Measurements from ENCODE around the gene PEAK1.
A peak's percentile ranks its signal among the peaks of the same experiment; 100 is the strongest.

Gene PEAK1

DNA sequence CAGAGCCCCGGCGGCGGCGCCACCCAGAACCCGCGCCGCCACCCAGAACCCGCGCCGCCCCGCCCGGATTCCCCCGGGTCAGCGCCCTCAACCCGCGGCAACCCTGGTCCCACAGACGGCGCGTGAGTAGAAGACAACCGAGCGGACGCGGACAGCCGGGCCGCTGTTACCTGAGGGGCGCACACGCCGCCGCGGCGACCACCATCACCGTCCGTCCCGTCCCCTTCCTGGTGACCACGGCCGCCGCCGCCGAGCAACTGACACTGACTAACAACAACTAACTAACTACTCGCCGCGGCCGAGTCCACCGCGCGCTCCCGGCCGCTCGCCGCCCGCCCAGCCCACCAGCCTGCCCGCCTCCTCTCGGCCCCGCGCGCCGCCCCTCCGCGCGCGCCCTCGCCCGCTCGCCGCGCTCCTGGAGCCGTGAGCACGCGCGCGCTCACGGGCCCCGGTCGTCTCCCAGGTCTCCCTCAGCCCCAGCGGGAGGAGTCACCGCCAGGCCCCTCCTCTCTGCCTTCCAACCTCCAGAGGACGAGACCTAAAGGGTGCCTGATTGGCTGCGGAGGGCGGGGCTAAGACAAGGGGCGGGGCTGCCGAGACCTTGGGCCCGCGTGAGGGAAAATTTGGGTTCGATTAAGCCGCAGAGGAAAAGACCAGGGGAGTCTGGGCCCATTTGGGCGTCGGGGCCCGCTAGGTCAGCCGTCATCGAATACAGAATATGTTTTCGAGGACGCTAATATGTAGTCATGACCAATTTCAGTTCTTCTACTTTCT lies at the start of gene PEAK1:
TSS of gene PEAK1 (minus strand) at position 269 of the 774 bp plus-strand sequence. CDS start 238,178 bp downstream, outside the sequence.
- peak; percentile 99 for DNase-seq (ENCODE audit: low read depth)

GRCh38 chr15:77468896-77469295 lies 49.0 kb upstream of the PEAK1 start:
- DNase-seq (ENCODE audit: low read depth): no peak

DNA sequence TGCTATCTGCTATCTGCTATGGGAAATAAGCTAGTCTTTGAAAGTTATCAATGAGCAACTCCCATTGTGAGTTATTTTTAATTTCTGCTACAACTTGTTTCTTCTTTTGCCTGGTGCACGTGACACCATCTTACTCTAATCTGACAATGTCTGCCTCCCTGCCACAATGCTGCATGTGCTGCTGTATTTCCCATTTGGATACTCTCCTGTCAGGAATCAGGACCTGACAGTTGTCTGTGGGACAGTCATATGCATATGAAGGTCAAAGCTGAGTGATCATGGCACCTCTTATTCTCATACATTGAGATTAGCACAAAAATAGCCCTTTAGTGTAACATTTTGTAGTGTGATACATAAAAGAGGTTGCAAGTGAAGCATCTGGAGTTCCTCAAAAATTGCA lies 46.6 kb upstream of the PEAK1 start:
- DNase-seq (ENCODE audit: low read depth): no peak

GRCh38 chr15:77464129-77464865 lies 44.4 kb upstream of the PEAK1 start:
- DNase-seq (ENCODE audit: low read depth): no peak

DNA sequence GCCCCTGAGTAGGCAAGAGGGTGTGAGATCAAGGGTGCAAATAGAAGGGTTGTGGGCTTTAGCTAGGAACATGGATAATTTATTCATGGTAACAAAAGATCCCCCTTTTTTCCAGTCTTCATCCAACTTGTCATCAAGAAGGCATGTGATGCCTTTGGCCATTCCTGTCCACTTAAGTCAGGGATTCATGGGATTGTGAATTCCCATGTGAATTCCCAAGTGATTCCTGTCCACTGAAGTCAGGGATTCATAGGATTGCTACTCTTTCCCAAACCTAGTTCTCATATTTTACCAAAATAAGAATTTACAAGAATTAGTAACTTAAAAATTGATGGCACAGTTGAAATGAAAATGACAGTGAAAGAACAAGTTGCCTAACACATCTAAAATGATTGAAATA lies 41.6 kb upstream of the PEAK1 start:
- no peak for DNase-seq (ENCODE audit: low read depth)

DNA sequence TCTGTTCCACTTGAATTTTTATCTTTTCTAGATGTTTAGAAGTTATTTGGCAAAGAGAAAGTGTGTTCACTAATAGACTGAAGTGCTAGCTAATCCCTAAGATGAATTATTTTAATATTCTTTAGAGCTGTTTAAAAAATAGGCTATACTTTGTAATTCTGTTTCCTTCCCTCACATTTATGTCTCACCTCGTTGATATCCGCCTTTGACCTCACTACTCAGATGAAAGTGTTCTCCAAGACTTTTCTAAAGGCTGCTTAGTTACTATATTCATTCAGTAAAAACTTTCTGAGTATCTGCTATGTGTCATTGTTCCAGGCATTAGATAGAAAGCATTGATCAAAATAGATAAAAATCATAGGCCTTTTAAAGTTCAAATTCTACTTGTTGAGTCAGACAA lies 39.1 kb upstream of the PEAK1 start:
- no peak for DNase-seq (ENCODE audit: low read depth)

- DNase-seq (ENCODE audit: low read depth): no peak
Observed at GRCh38 chr15:77457905-77458265, 38.0 kb upstream of the PEAK1 start.

- no peak for DNase-seq (ENCODE audit: low read depth)
Observed at GRCh38 chr15:77457191-77457904, 37.4 kb upstream of the PEAK1 start.

DNA sequence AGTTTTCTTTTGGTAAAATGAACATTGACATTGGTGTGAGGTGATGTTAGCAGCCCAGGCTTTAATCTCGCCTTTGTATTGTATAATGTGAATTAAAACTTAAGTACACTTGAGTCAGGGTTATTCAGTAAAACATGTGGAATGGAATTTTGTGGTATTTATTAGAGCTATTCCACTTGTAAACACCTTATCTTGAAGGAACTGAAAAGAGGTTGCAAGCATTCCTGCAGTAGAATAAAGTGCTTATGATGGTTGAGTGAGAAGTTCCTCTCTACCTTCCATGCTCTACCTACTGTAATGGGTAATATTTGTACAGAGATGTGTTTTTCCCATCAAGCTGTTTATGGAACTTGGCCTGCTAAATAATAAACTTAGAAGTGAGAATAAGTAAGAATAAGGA lies 36.8 kb upstream of the PEAK1 start:
- no peak for DNase-seq (ENCODE audit: low read depth)

DNA sequence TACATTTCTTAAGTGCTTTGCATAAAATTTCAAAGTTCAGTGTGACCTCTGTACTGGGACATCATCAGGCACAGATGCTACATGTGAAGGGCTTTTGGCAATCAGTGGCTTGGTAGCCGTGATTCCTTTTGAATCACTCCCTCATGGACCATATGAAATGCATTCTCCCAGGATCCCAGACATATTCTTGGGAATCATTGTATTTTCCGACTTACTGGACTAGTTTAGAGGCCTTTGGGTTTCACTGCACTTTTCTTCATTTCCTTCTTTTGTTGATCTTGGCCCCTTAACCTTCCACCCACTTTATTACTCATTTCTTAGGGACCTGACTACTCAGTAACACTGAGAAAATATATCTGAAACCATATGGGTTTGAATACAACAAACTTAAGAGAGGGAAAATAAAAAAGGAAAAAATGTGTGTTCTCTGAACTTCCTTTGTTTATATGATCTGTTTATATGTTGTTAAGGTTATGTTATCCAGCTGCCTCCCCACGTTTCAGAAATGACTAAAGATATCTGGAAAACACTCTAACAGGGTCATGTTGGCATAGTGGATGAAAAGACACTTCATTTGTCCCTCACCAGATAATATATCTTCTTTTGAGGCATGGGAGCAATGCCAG lies 35.9 kb upstream of the PEAK1 start:
- no peak for DNase-seq (ENCODE audit: low read depth)

DNA sequence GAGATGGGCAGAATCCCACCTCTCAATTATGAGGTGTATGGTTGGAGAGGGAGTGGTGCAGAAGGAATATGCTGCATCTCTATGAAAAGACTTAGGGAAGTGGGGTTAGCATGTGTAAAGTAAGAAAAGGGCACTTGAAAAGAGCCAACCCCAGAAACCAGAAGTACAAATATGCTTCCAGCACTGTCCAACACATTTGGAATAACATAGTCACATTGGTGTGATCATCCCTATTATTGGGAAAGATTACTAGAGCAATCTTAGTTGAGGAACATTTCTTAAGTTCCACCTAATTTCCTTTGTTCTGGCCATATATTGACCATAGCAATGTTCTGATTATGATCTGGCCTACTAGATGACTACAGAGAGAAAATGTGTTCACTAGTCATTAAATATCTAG lies 35.0 kb upstream of the PEAK1 start:
- DNase-seq (ENCODE audit: low read depth): no peak

DNA sequence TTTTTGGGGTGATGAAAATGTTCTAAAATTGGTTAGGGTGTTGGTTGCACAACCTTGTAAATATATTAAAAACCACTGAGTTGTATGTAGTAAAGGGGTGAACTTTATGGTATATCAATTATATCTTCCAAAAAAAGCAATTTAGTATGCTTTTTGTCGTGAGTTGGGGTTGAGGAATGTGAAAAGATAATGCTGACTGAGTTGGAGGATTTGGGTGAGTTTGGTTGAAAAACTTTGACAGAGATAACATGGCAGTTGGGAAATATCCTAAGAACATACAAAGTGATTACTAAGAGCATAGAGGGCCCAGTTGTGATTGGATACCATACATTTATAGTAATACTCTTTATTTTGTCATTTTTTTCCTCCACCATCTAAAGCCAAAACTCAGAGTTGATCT lies 34.4 kb upstream of the PEAK1 start:
- no peak for DNase-seq (ENCODE audit: low read depth)

- DNase-seq (ENCODE audit: low read depth): no peak
Observed at GRCh38 chr15:77446840-77447390, 27.0 kb upstream of the PEAK1 start.

GRCh38 chr15:77440378-77440999 lies 20.6 kb upstream of the PEAK1 start:
- no peak for DNase-seq (ENCODE audit: low read depth)

- DNase-seq (ENCODE audit: low read depth): no peak
Observed at GRCh38 chr15:77437264-77437663, 17.4 kb upstream of the PEAK1 start.

- DNase-seq (ENCODE audit: low read depth): no peak
Observed at GRCh38 chr15:77436822-77437221, 16.9 kb upstream of the PEAK1 start.

DNA sequence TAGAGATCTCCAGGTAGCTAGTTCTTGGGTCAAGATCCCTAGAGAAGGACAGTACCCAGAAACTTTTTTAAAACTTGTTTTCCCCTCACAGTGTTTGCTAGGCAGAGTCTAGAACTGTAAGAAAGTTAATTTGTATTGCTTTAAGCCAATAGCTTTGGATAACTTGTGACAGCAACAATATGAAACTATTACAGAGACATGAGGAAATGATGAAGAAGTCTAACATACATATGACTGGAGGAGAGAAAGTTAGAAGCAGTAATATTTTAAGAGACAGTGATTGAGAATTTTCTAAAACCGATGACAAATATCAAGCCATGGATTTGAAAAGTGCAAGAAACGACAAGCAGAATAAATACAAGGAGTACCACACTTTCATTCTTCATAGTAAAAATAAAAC lies 10.7 kb upstream of the PEAK1 start:
- no peak for DNase-seq (ENCODE audit: low read depth)

DNA sequence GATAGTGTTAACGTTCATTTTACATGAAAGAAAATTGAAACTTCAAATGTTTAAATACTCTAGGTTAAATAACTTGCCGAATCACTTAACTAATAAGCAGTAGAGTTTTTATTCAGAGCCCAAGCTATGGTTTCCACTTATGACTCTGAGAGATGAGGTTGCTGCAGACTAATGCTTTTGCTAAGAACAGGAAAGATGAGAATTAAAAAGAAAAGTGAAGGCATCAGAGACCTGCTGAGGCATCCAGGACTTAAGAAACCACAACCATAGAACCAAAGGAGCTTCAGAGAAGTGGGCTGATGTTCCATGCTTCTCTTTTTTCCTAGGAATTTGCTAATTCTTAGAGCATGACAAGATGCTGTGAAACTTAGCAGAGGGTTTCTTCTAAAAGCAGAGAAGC lies 10.3 kb upstream of the PEAK1 start:
- DNase-seq (ENCODE audit: low read depth): no peak

DNA sequence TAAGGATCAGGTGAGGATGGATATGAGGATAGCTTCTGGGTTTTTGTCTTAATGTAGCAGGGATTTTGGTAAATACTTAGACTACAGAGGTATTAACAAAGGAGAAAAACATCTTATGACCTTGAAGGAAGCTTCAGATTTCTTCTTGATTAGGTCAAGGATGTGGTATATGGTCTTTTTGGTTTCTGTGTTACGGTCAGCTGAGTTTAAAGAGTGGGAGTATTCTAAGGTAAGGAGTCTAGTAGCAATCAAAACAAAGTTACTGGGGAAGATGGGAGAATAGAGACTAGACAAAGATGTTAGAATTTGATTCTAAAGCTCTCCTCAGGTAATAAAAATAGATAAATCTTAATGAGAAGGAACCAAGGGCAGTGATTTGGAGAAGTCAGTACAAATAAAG lies 7.0 kb upstream of the PEAK1 start:
- no peak for DNase-seq (ENCODE audit: low read depth)

DNA sequence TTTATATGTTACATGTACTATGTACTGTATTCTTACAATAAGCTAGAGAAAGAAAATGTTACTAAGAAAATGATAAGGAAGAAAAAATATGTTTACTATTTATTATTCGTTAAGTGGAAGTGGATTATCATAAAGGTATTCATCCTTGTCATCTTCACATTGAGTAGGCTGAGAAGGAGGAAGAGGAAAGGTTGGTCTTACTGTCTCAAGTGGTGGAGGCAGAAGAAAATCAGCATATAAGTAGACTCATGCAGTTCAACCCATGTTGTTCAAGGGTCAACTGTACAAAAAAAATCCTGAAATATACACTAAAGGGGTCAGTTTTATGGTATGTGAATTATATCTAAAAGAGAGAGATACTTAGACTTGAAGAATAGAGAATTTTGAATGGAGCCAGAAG lies 6.5 kb upstream of the PEAK1 start:
- no peak for DNase-seq (ENCODE audit: low read depth)

GRCh38 chr15:77425104-77425503 lies 5.2 kb upstream of the PEAK1 start:
- no peak for DNase-seq (ENCODE audit: low read depth)

DNA sequence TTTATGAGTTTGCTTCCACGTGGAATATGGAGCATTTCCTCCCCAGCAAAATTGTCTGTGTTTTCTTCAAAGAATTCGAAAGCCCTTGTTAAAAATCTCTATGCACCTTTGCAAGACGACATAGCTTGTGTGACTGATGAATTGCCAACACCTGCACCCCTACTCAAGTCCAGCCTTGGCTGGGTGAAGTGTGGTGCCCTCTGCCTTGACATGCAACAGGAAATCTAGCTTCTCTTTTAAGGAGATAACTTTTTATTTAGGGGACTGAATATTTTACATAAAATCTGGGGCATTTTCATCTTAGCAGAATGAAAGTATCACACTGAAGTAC lies 1.4 kb upstream of the PEAK1 start:
- no peak for DNase-seq (ENCODE audit: low read depth)

Data from activated T-helper 9 cell treated with anti-CD3 and anti-CD28 coated beads, Interleukin-2, amount 50 U/mL, for 16 hours (primary cell).